Glomerular endothelial cell (primary cell): ENCODE data around the gene NANS. TPM values are rescaled to one million over a fixed set of nuclear protein-coding genes. Genes with fewer than 3 reads are reported as not detected.
"Not testable (repeated sequence)": the region's sequence is repeated elsewhere in the genome, so short reads cannot be mapped to it uniquely, and the experiment has no call there.

ENCODE experiments used
- DNase-seq: peaks from one replicate; pipeline ENCODE4 v3.0.0-alpha.2; 2011; ENCODE audit warnings: low read depth, low spot score; ENCODE audit errors: extremely low read depth
- total RNA-seq: library from RNA; depleted of rRNA; stranded (reverse); fragments of >200 nt; gene quantifications from 2 replicates; pipeline ENCODE4 v1.2.3, GENCODE V29; 2015

NANS gene
- total RNA-seq, 1 donor from 2014 or later: 85.1 TPM

DNA sequence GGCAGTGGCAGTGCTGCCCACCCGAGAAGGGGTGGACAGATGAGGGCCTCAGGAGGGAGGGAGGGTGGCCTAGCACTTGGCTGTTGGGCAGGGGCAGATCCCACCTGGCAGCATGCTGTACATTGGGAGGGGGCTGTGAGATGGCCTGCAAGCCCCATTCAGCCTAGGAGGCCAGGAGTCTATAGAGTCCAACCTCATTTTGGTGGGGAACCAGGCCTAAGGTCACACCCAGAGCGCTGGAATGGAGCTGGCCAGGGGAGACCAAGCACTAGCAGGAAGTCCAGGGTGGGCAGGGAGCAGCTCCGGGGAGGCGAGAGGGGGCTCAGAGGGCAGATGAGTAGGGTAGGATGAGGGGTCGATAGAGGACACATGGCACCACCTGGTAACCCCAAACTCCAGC lies 39.6 kb downstream of the NANS start:
- no peak for DNase-seq

- DNase-seq: no peak
These were observed 41.3 kb downstream of the NANS start for GRCh38 chr9:98097836-98098235.

GRCh38 chr9:98099346-98099745 lies 42.8 kb downstream of the NANS start:
- DNase-seq: no peak

- DNase-seq: no peak
These were observed 43.4 kb downstream of the NANS start for GRCh38 chr9:98099898-98100297.

GRCh38 chr9:98100456-98100855 lies 43.9 kb downstream of the NANS start:
- DNase-seq: no peak

- no peak for DNase-seq
These were observed 44.9 kb downstream of the NANS start for GRCh38 chr9:98101416-98101815.

- DNase-seq: no peak
These were observed 45.3 kb downstream of the NANS start for GRCh38 chr9:98101868-98102273.

DNA sequence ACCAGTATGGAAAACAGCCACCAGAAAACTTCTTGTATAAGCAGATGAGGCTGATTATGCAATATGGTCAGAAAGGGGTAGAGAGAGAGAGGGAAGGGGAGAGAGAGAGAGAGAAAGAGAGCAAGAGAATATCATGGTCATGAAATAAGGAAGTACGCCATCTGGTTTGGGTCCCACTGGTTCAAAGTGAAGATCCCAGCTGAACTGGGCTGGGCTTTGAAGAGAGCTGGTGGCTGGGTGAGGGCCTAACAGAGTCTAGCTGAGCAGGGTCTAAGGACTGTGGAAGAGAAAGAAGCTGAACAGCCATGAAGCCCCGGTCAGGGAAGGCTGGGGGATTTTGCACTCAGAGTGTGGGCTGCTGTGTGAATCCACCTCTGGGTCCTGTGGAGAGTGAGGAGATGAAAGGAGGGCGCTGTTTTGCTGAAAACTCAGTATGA lies 47.9 kb downstream of the NANS start:
- DNase-seq: no peak

DNA sequence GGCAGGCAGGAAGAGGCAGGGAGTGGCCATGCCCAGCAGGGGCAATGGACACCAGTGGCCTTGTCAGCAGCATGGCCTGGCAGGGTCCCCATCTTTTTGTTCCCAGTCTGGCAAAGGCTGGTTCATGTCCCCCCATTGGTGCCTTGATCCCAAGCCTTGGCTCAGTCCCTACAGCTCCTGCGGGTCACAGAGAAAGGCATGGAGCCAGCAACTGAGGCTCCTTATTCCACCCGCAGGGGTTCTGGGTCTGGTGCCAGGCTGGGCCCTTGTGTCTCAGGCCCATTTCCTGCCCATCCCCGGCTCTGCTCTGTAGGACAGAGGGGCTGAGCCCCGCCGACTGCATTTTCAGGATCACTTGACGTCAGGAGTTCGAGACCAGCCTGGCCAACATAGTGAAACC lies 48.5 kb downstream of the NANS start:
- no peak for DNase-seq

- DNase-seq: no peak
These were observed 51.4 kb downstream of the NANS start for GRCh38 chr9:98107926-98108325.

DNA sequence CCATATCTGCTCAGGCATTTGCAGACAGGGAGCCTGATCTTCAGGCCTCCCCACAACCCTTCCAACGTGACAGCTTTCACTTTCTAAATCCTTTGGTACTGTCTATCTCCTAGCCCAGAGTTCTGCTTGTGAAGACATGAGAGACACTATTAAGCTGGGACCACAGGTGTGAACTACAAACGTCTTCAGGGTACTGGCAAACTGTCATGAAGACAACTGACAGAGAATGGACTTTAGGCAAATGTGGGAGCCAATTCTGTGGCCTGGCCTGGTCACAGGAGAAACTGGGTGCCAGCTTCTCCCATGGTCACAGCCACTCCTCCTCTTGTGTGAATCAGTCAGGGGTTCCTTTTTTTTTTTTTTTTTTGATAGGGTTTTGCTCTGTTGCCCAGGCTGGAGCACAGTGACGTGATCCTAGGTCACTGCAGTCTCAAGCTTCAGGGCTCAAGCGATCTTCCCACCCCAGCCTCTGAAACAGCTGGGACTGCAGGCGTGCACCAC lies 52.0 kb downstream of the NANS start:
- no peak for DNase-seq

- DNase-seq: no peak
These were observed 52.5 kb downstream of the NANS start for GRCh38 chr9:98109052-98109451.

- DNase-seq: not testable (repeated sequence)
These were observed 60.6 kb downstream of the NANS start for GRCh38 chr9:98117097-98117496.

GRCh38 chr9:98117984-98118639 lies 61.6 kb downstream of the NANS start:
- DNase-seq: no peak

DNA sequence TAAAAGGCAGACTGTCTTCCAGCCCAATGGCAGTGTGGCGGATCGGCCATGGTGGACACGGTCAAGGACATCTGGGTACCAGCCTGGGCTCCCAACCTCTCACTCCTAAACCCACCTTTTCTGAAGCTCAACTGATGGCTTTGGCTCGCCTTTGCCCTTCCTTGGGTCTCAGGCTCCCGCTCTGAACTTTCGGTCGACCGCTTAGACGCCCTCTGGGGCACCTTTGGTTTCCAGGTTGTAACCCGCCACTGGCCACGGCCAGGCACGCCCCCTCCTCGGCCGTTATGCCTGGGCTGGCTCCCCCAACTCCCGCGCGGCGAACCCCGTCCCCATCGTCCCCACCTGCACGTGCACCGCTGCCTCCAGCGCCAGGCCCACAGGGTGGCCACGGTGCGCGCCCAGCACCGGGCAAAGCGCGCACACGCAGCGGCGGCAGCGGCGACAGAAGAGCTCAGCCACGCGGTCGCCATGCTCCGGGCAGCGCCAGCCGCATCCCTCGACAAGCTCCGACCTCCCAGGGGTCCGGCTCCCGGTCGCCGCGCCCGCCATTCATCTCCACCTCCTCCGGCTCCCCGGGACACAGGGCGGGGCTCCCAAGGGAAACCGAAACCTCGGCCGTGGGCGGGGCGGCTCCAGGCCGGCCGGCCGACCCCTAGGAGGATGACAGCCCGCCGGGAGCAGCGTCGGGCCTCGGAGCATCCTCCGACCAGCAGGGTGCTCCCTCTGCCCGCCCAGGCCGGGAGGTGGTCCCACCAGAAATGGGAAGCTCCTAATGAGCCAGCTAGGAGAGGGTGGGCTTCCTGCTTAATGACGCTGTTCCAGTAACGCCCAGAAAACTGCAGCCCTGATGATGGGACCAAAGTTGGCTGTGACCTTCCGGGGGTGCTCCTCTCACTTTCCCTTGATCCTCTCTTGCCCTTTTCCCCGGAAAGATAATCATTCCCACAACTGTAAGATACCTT lies 62.4 kb downstream of the NANS start, which contains the start of gene TRIM14:
Gene TRIM14 (minus strand): TSS at position 583 of the 962 bp plus-strand sequence. CDS start 34 bp downstream, at position 549.
- DNase-seq: no peak

GRCh38 chr9:98120476-98120875 lies 63.9 kb downstream of the NANS start:
- no peak for DNase-seq

DNA sequence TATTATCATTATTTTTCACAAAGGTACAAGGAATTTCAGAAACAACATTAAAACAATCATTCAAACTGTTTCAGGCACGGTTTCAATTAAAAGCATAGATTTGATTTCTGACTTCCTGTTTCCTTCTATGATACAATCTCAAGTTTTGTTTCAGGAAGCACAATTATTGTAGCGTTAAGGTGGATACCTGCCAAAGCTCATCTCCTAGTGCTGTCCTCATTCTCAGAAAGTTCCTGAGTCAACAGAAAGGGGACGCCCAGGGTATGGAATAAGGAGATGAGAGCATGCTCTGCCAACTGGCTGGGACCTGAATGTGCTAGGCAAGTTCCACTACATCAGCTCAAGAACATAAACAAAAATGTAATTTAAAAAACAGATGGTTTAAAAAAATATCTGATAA lies 64.5 kb downstream of the NANS start:
- no peak for DNase-seq

- DNase-seq: not testable (repeated sequence)
These were observed 67.6 kb downstream of the NANS start for GRCh38 chr9:98124091-98124490.

GRCh38 chr9:98124637-98125426 lies 68.3 kb downstream of the NANS start:
- DNase-seq: no peak

GRCh38 chr9:98127226-98127625 lies 70.7 kb downstream of the NANS start:
- no peak for DNase-seq

DNA sequence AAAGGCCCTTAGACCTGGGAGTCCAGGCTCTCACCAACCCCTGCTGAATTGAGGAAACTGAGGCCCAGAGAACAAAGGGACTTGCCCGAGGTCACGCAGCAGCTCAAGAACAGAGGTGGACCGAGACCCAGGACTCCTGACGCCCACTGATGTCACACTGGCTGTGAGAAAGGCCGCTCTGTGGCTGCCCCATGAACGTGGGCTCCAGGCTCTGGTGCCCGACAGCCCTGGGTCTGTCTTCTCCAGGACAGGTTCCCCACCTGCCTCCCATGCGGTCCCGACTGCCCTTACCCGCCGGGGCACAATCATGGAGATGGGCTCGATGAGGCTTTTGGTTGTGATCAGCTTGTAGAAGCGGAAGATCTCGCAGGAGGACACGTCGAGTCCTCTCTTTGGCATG lies 71.8 kb downstream of the NANS start:
- DNase-seq: no peak
